ENCODE data around the gene HRCT1. TPM values are rescaled to one million over a fixed set of nuclear protein-coding genes. Genes with fewer than 3 reads are reported as not detected.

The HRCT1 gene
- total RNA-seq, 5 donors from 2014 or later (not counting 1 experiment from before 2014, with no cell fraction given), result not detected

GRCh38 chr9:35918780-35919179 lies 12.8 kb downstream of the HRCT1 start:
- ChIA-PET CTCF (no interaction called here), POLR2A (no interaction called here)
- Mint-ChIP-seq H3K4me3 (no peak overlapping the region), H3K9me3 (no peaks in the 10 kb centered on the region), H3K36me3 (no peaks in the 10 kb centered on the region), H3K4me1 (peaks cover 5 to 16% (median 6%) of the 10 kb centered on the region in 3 donors), H3K27ac (peak overlapping the region in 1 of 2 donors; percentile 81), H3K27me3 (no peaks in the 10 kb centered on the region)
- no peak for DNase-seq
- Histone ChIP-seq H3K27me3 (replicated peaks in 1 of 2; ENCODE audit: control insufficient read depth in 2 of 2, extremely low read depth in 1 of 2, insufficient read depth in 2 of 2, low read length in 1 of 2) (no peaks in the 10 kb centered on the region), H3K4me3 (ENCODE audit: control insufficient read depth in 1 of 2, extremely low read depth in 1 of 2, low read length in 1 of 2) (no peak overlapping the region), H3K4me1 (ENCODE audit: control insufficient read depth in 1 of 2, extremely low read depth in 1 of 2, insufficient read depth in 2 of 2, low read length in 2 of 2) (no peaks in the 10 kb centered on the region), H3K27ac (ENCODE audit: low read length) (no peak overlapping the region), H3K9me3 (no peaks in the 10 kb centered on the region), H3K36me3 (ENCODE audit: control insufficient read depth in 2 of 2, extremely low read depth in 1 of 2, insufficient read depth in 1 of 2, low read length in 1 of 2) (no peaks in the 10 kb centered on the region)
- 100% methylated on average over 1 of the region's 3 CpGs for WGBS (ENCODE audit: insufficient coverage)
- no peak for ATAC-seq (replicated peaks in 1 of 4)

GRCh38 chr9:35919212-35920008 lies 13.4 kb downstream of the HRCT1 start:
- no peaks in the 10 kb centered on the region for H3K27me3 Mint-ChIP-seq
- WGBS (ENCODE audit: insufficient coverage), result no CpG with 5 or more reads among the region's 3 CpGs
- H3K4me1 ChIP-seq (ENCODE audit: control insufficient read depth in 1 of 2, extremely low read depth in 1 of 2, insufficient read depth in 2 of 2, low read length in 2 of 2), result no peaks in the 10 kb centered on the region
- no peak overlapping the region for H3K4me3 Mint-ChIP-seq
- no peak overlapping the region for H3K27ac ChIP-seq (ENCODE audit: low read length)
- ATAC-seq (replicated peaks in 1 of 4), result no peak
- H3K36me3 ChIP-seq (ENCODE audit: control insufficient read depth in 2 of 2, extremely low read depth in 1 of 2, insufficient read depth in 1 of 2, low read length in 1 of 2), result no peaks in the 10 kb centered on the region
- no peaks in the 10 kb centered on the region for H3K27me3 ChIP-seq (replicated peaks in 1 of 2; ENCODE audit: control insufficient read depth in 2 of 2, extremely low read depth in 1 of 2, insufficient read depth in 2 of 2, low read length in 1 of 2)
- no peak overlapping the region for H3K4me3 ChIP-seq (ENCODE audit: control insufficient read depth in 1 of 2, extremely low read depth in 1 of 2, low read length in 1 of 2)
- H3K27ac Mint-ChIP-seq, result peak overlapping the region; percentile 19 to 81
- ChIA-PET CTCF (no interaction called here), POLR2A (interaction anchor here in 1 of 2 donors (0.8 kb wide), 1 partner anchor 9 kb away, joined by 3 read pairs; no protein-coding TSS in a partner anchor)
- H3K9me3 Mint-ChIP-seq, result no peaks in the 10 kb centered on the region
- H3K4me1 Mint-ChIP-seq, result peaks cover 5 to 18% (median 8%) of the 10 kb centered on the region in 3 donors
- no peaks in the 10 kb centered on the region for H3K9me3 ChIP-seq
- H3K36me3 Mint-ChIP-seq, result no peaks in the 10 kb centered on the region
- DNase-seq, result no peak

DNA sequence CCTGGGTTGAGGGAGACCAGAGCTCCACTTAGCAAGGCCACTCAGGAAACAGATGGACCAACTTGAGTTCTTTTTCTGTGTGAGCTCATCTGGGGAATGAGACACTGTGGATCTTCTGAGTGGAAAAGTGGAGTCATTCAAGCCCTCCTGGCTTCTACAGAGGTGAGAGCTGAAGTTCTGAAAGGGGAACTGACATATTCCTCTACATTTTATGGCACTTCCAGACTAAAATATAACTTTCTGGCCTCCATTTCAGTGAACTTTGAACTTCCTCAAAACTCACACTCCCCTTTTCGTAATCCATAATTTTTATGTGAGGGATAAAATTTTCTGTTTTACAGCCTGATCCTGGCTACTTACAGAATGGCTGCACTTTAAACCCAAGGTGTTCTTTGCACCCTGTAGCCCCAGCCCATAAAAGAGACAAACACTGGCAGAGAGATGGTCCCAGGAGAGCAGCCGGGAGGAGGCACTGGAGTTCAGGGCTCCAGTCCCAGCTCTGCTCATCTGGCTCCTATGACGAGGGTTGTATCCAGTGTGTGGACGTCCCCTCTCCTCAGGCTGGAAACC lies 14.1 kb downstream of the HRCT1 start:
- 100% methylated on average over 3 of the region's 4 CpGs for WGBS (ENCODE audit: insufficient coverage)
- Mint-ChIP-seq H3K27me3 (no peaks in the 10 kb centered on the region), H3K27ac (no peak overlapping the region), H3K9me3 (no peaks in the 10 kb centered on the region), H3K36me3 (no peaks in the 10 kb centered on the region), H3K4me3 (no peak overlapping the region), H3K4me1 (peaks cover 5 to 18% (median 8%) of the 10 kb centered on the region in 3 donors)
- H3K27me3 ChIP-seq (replicated peaks in 1 of 2; ENCODE audit: control insufficient read depth in 2 of 2, extremely low read depth in 1 of 2, insufficient read depth in 2 of 2, low read length in 1 of 2), result peaks cover 0 to under 1% of the 10 kb centered on the region in 2 experiments
- no peak overlapping the region for H3K27ac ChIP-seq (ENCODE audit: low read length)
- ChIA-PET CTCF (interaction anchor here in 1 of 2 donors (1.0 kb wide), 1 partner anchor 17 kb away, joined by 3 read pairs; no protein-coding TSS in a partner anchor), POLR2A (interaction anchor here in 1 of 2 donors (0.8 kb wide), 1 partner anchor 8 kb away, joined by 3 read pairs; no protein-coding TSS in a partner anchor)
- no peaks in the 10 kb centered on the region for H3K36me3 ChIP-seq (ENCODE audit: control insufficient read depth in 2 of 2, extremely low read depth in 1 of 2, insufficient read depth in 1 of 2, low read length in 1 of 2)
- H3K9me3 ChIP-seq, result no peaks in the 10 kb centered on the region
- H3K4me3 ChIP-seq (ENCODE audit: control insufficient read depth in 1 of 2, extremely low read depth in 1 of 2, low read length in 1 of 2), result no peak overlapping the region
- H3K4me1 ChIP-seq (ENCODE audit: control insufficient read depth in 1 of 2, extremely low read depth in 1 of 2, insufficient read depth in 2 of 2, low read length in 2 of 2), result no peaks in the 10 kb centered on the region
- ATAC-seq (replicated peaks in 1 of 4) (no peak), DNase-seq (no peak)

DNA sequence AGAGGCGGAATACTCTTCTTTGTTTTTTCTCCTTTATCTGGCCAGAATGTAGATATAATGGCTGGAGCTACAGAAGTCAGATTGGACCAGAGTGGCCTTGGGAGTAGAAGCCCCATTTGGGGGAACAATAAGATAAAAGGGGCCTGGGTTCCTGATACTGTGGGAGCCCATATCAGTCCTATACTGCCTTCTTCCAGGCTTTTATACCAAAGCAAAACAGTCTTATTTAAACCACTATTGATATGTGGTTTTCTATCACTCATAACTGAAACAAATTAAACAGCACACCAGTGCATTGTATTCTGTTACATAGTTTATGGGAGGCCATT lies 17.6 kb downstream of the HRCT1 start:
- no peaks in the 10 kb centered on the region for H3K36me3 Mint-ChIP-seq
- H3K9me3 Mint-ChIP-seq, result no peaks in the 10 kb centered on the region
- peaks cover 0 to 4% of the 10 kb centered on the region in 2 donors for H3K27me3 Mint-ChIP-seq
- no peaks in the 10 kb centered on the region for H3K4me1 ChIP-seq (ENCODE audit: control insufficient read depth in 1 of 2, extremely low read depth in 1 of 2, insufficient read depth in 2 of 2, low read length in 2 of 2)
- no peak overlapping the region for H3K27ac Mint-ChIP-seq
- ATAC-seq (replicated peaks in 1 of 4) (no peak), DNase-seq (no peak)
- H3K27ac ChIP-seq (ENCODE audit: low read length), result no peak overlapping the region
- peaks cover 0 to 9% (median 5%) of the 10 kb centered on the region in 3 donors for H3K4me1 Mint-ChIP-seq
- POLR2A ChIA-PET, result no interaction called here
- H3K27me3 ChIP-seq (replicated peaks in 1 of 2; ENCODE audit: control insufficient read depth in 2 of 2, extremely low read depth in 1 of 2, insufficient read depth in 2 of 2, low read length in 1 of 2), result peaks cover 0 to 3% of the 10 kb centered on the region in 2 experiments
- H3K9me3 ChIP-seq, result no peaks in the 10 kb centered on the region
- WGBS (ENCODE audit: insufficient coverage), result no CpG with 5 or more reads among the region's 1 CpG
- H3K36me3 ChIP-seq (ENCODE audit: control insufficient read depth in 2 of 2, extremely low read depth in 1 of 2, insufficient read depth in 1 of 2, low read length in 1 of 2), result no peaks in the 10 kb centered on the region
- no peak overlapping the region for H3K4me3 ChIP-seq (ENCODE audit: control insufficient read depth in 1 of 2, extremely low read depth in 1 of 2, low read length in 1 of 2)
- CTCF ChIA-PET, result no interaction called here
- no peak overlapping the region for H3K4me3 Mint-ChIP-seq

DNA sequence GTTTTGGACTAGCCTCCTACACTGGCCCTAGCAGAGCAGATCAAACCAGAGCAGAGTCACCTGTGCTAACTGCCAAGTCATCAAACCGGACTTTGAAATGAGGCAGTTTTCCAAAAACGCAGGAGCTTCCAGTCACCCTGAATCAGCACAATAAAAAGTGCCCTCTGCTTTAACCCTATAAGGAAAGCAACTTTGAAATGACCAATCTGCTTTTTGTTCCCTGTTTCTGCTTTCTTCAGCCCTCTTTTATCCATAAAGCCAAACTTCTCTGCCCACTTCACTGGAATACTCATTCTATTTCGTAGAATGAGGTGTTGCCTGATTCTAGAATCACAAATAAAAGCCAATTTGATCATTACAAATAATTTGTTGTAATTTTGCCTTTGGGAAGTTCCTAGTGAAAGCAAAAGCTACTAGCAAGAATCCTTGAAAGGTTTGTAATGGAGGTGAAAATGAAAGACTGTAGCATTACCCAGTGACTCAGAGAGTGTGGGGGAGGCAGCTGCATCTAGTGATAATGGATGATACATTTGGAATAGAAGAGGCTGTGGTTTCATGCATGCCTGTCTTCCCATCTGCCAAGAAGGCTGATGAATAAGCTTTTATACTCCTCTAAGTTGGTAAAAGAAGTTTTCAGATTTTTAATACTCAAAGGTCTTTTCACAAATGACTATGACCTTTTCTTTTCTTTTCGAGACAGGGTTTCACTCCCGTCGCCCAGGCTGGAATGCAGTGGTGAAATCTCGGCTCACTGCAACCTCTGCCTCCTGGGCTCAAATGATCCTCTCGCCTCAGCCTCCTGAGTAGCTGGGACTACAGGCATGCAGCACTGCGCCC lies 18.1 kb downstream of the HRCT1 start:
- WGBS (ENCODE audit: insufficient coverage), result 80% methylated on average over 7 of the region's 9 CpGs
- CTCF ChIA-PET, result no interaction called here
- no peaks in the 10 kb centered on the region for H3K9me3 Mint-ChIP-seq
- H3K4me3 ChIP-seq (ENCODE audit: control insufficient read depth in 1 of 2, extremely low read depth in 1 of 2, low read length in 1 of 2), result no peak overlapping the region
- no peak overlapping the region for H3K4me3 Mint-ChIP-seq
- no peaks in the 10 kb centered on the region for H3K36me3 ChIP-seq (ENCODE audit: control insufficient read depth in 2 of 2, extremely low read depth in 1 of 2, insufficient read depth in 1 of 2, low read length in 1 of 2)
- H3K27me3 Mint-ChIP-seq, result peaks cover 0 to 4% of the 10 kb centered on the region in 2 donors
- H3K27me3 ChIP-seq (replicated peaks in 1 of 2; ENCODE audit: control insufficient read depth in 2 of 2, extremely low read depth in 1 of 2, insufficient read depth in 2 of 2, low read length in 1 of 2), result peaks cover 0 to 3% of the 10 kb centered on the region in 2 experiments
- DNase-seq (no peak), ATAC-seq (replicated peaks in 1 of 4) (no peak)
- H3K27ac Mint-ChIP-seq, result no peak overlapping the region
- H3K4me1 Mint-ChIP-seq, result peaks cover 0 to 6% (median 4%) of the 10 kb centered on the region in 3 donors
- H3K27ac ChIP-seq (ENCODE audit: low read length), result no peak overlapping the region
- no peaks in the 10 kb centered on the region for H3K9me3 ChIP-seq
- POLR2A ChIA-PET, result no interaction called here
- no peaks in the 10 kb centered on the region for H3K4me1 ChIP-seq (ENCODE audit: control insufficient read depth in 1 of 2, extremely low read depth in 1 of 2, insufficient read depth in 2 of 2, low read length in 2 of 2)
- H3K36me3 Mint-ChIP-seq, result no peaks in the 10 kb centered on the region

Data from T-cell (primary cell).